CD4-positive, CD25-positive, alpha-beta regulatory T cell (primary cell): Measurements from ENCODE around the gene DIPK1A. TPM values are rescaled to one million over a fixed set of nuclear protein-coding genes. Genes with fewer than 3 reads are reported as not detected.

Source experiments
- ATAC-seq, 2 donors: fragments of 150-1000 bp; cut with Tn5 transposase; one replicate each; pipeline ENCODE4 v1.10.0; 2021; ENCODE audit warnings: low read depth in 2 of 2, moderate number of reproducible peaks in 2 of 2, moderate library complexity in 1 of 2
- DNase-seq, 3 donors: peaks; one replicate each; pipeline versions ENCODE4 v3.0.0 to v3.0.0-alpha.2; 2012 to 2022; ENCODE audit warnings: mixed read lengths in 1 of 3
- H3K27ac ChIP-seq: one replicate; pipeline ENCODE4 v1.7.0; 2013; ENCODE audit warnings: mild to moderate bottlenecking, low read length; ENCODE audit not compliant: insufficient read depth, poor library complexity, severe bottlenecking
- H3K27me3 ChIP-seq: one replicate; pipeline ENCODE4 v1.7.0; 2013; ENCODE audit warnings: low read length; ENCODE audit not compliant: control insufficient read depth, insufficient read depth
- H3K36me3 ChIP-seq: one replicate; pipeline ENCODE4 v1.7.0; 2013; ENCODE audit warnings: mild to moderate bottlenecking, low read length, moderate library complexity; ENCODE audit not compliant: control insufficient read depth, insufficient read depth
- H3K4me1 ChIP-seq: 2 replicates; pipeline ENCODE4 v1.7.0; 2013; ENCODE audit warnings: mild to moderate bottlenecking, low read length; ENCODE audit not compliant: insufficient read depth, control insufficient read depth, poor library complexity, severe bottlenecking
- H3K4me3 ChIP-seq: one replicate; pipeline ENCODE4 v1.7.0; 2013; ENCODE audit warnings: low read depth, mild to moderate bottlenecking, low read length, moderate library complexity
- H3K9me3 ChIP-seq, 2 experiments: 1 replicate in 1 of 2; 2 replicates in 1 of 2; pipeline ENCODE4 v1.7.0; 2013; ENCODE audit warnings: low read length in 2 of 2, mild to moderate bottlenecking in 1 of 2, moderate library complexity in 1 of 2; ENCODE audit not compliant: control insufficient read depth in 2 of 2
- H3K27ac Mint-ChIP-seq, 3 donors: one replicate each; pipeline ENCODE4 v1.8.0; 2020 to 2022; ENCODE audit warnings: mild to moderate bottlenecking in 3 of 3, mixed read lengths in 3 of 3, moderate library complexity in 2 of 3
- H3K27me3 Mint-ChIP-seq: one replicate; pipeline ENCODE4 v1.8.0; 2022; ENCODE audit warnings: mild to moderate bottlenecking, mixed read lengths
- H3K36me3 Mint-ChIP-seq: one replicate; pipeline ENCODE4 v1.8.0; 2020; ENCODE audit warnings: mixed read lengths
- H3K4me1 Mint-ChIP-seq, 4 donors: one replicate each; pipeline ENCODE4 v1.8.0; 2020 to 2022; ENCODE audit warnings: mixed read lengths in 4 of 4, mild to moderate bottlenecking in 1 of 4
- H3K4me3 Mint-ChIP-seq, 4 donors: one replicate each; pipeline ENCODE4 v1.8.0; 2020 to 2022; ENCODE audit warnings: mild to moderate bottlenecking in 4 of 4, mixed read lengths in 4 of 4, moderate library complexity in 3 of 4
- H3K9me3 Mint-ChIP-seq, 7 donors: one replicate each; pipeline ENCODE4 v1.8.0; 2020 to 2022; ENCODE audit warnings: mixed read lengths in 7 of 7, mild to moderate bottlenecking in 3 of 7, moderate library complexity in 2 of 7
- polyA plus RNA-seq, 4 donors: library from polyadenylated mRNA; unstranded; fragments of 300-500 nt; fragmentation: Illumina TruSeq; gene quantifications; one replicate each; pipeline ENCODE4 v1.2.3, GENCODE V29; 2021
- total RNA-seq: library from RNA; stranded (reverse); gene quantifications from one replicate; pipeline ENCODE4 v1.2.3, GENCODE V29; 2022

Gene DIPK1A
- total and polyA plus RNA-seq, 5 donors from 2014 or later: 10.9 to 19.6 (median 14.7) TPM

DNA sequence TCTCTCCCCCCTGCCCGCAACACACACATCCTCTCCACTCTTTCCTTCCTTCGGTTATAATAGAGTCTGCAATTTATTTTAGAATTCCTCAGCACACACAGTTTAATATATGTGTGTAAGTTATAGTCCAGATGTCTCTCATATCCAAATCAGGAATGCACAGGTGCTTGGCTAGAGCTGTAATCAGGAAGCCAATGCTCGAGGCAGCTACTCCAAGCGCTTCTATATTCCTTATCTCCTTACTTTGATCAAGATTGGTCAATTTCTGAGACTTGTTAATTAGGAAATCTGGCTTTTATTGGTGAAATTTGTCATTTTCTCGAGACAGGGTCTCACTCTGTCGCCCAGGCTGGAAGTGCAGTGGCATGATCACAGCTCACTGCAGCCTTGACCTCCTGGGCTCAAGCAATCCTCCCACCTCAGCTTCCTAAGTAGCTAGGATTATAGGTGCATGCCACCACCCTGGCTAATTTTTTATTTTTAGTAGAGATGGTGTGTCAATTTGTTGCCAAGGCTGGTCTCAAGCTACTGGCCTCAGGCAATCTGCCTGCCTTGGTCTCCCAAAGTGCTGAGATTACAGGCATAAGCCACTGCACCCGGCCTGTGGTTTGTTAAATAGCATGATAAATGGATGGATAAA is 101.7 kb downstream of the DIPK1A start:
- Mint-ChIP-seq H3K9me3 (peaks cover 0 to 1% (median 0%) of the 10 kb centered on the region in 7 donors), H3K4me1 (peaks cover 12 to 13% (median 12%) of the 10 kb centered on the region in 4 donors), H3K27me3 (no peaks in the 10 kb centered on the region), H3K36me3 (peaks cover 2% of the 10 kb centered on the region), H3K27ac (peak overlapping the region; percentile 1 to 91 (median 62)), H3K4me3 (peak overlapping the region; percentile 3 to 59 (median 34))
- Histone ChIP-seq H3K4me1 (peaks cover 8% of the 10 kb centered on the region), H3K27me3 (no peaks in the 10 kb centered on the region), H3K36me3 (peaks cover 2% of the 10 kb centered on the region), H3K27ac (no peak overlapping the region), H3K9me3 (no peaks in the 10 kb centered on the region), H3K4me3 (peak overlapping the region; percentile 57)
- DNase-seq: no peak
- no peak for ATAC-seq

DNA sequence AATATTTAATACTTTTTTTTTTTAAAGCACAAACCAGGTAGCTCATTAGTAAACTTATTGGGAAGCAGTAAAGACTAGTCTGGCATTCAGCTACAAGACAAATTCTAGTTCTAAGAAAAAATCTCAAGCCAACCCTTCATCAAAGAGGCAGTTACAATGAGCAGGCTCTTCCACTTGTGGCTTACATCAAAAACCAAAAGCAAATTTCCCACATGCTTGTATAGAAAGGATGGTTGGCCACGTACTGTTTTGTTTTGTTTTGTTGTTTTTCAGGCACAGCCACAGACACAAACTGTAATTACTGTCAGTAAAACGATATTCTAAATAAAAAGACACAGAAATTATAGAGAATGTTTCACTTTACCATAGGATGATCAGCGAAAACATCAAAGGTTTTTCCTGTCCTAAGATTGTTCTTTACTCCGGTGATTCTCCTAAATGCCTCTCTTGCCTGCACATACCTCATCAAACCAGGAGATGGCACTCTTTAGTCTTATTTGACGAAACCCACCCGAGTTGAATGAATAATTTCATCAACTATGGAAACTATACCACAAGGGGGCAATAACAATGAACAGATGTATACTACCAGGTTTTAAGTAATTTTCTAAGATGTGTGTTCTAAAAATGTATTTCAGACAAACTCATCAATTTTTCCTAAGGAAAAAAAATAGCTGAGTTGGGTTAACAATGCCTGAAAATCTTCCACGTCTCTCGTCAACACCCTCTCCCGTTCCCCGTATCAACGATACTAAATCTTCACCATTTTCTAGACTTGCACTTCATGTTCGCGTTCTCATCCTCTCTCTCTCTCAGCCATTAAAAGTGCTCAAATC is 102.5 kb downstream of the DIPK1A start:
- Mint-ChIP-seq H3K9me3 (peaks cover 0 to 2% (median 0%) of the 10 kb centered on the region in 7 donors), H3K27ac (peak overlapping the region; percentile 1 to 62 (median 35)), H3K4me1 (peaks cover 15 to 19% (median 17%) of the 10 kb centered on the region in 4 donors), H3K4me3 (peak overlapping the region; percentile 3 to 59 (median 34)), H3K27me3 (no peaks in the 10 kb centered on the region), H3K36me3 (peaks cover 9% of the 10 kb centered on the region)
- Histone ChIP-seq H3K36me3 (peaks cover 2% of the 10 kb centered on the region), H3K27ac (no peak overlapping the region), H3K9me3 (no peaks in the 10 kb centered on the region), H3K4me3 (peak overlapping the region; percentile 57), H3K27me3 (no peaks in the 10 kb centered on the region), H3K4me1 (peaks cover 8% of the 10 kb centered on the region)
- DNase-seq: peak; percentile 52 to 87 (median 84)
- ATAC-seq: peak; percentile 95 to 96

DNA sequence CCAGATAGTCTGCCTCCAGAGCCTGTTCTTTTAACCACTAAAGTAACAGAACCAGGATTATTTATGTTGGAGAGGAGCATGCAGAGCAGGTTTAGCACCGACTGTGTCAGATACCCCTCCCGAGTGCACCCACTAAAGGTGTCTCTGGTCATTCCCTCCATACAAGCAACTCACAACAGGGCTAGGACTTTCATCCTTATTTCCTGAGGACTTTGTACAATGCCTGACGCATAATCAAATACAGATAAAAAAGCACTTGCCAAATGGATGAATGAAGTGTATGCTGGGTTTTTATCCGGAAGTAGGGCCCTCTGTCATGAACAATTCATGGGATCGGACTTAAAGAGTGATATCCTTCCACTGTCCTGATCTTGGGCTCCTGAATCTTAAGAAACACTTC is 103.4 kb downstream of the DIPK1A start:
- DNase-seq (no peak), ATAC-seq (no peak)
- Histone ChIP-seq H3K27me3 (no peaks in the 10 kb centered on the region), H3K4me1 (peaks cover 8% of the 10 kb centered on the region), H3K9me3 (no peaks in the 10 kb centered on the region), H3K36me3 (peaks cover 2% of the 10 kb centered on the region), H3K27ac (no peak overlapping the region), H3K4me3 (no peak overlapping the region)
- Mint-ChIP-seq H3K27ac (no peak overlapping the region), H3K9me3 (peaks cover 0 to 2% (median 0%) of the 10 kb centered on the region in 7 donors), H3K4me3 (no peak overlapping the region), H3K27me3 (no peaks in the 10 kb centered on the region), H3K36me3 (peaks cover 9% of the 10 kb centered on the region), H3K4me1 (peaks cover 15 to 22% (median 17%) of the 10 kb centered on the region in 4 donors)

DNA sequence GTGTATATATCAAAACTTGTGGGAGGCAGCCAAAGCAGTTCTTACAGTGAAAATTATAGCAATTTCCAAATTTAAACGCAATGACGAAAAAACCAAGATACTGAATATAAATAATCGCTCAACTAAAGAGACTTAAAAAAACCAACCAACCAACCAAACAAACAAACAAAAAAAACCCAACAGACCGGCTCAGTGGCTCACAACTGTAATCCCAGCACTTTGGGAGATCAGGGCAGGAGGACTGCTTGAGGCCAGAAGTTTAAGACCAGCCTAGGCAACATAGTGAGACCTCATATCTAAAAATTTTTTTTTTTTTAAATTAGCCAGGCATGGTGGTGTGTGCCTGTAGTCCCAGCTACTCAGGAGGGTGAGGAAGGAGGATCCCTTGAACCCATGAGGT is 106.0 kb downstream of the DIPK1A start:
- Mint-ChIP-seq H3K36me3 (peaks cover 24% of the 10 kb centered on the region), H3K9me3 (peaks cover 0 to 2% (median 0%) of the 10 kb centered on the region in 7 donors), H3K4me1 (peaks cover 23 to 32% (median 27%) of the 10 kb centered on the region in 4 donors), H3K4me3 (no peak overlapping the region), H3K27me3 (no peaks in the 10 kb centered on the region), H3K27ac (no peak overlapping the region)
- H3K36me3 ChIP-seq: peaks cover 3% of the 10 kb centered on the region
- H3K9me3 ChIP-seq: no peaks in the 10 kb centered on the region
- H3K27me3 ChIP-seq: no peaks in the 10 kb centered on the region
- H3K4me1 ChIP-seq: peaks cover 8% of the 10 kb centered on the region
- DNase-seq: no peak
- no peak overlapping the region for H3K27ac ChIP-seq
- H3K4me3 ChIP-seq: no peak overlapping the region
- ATAC-seq: no peak

DNA sequence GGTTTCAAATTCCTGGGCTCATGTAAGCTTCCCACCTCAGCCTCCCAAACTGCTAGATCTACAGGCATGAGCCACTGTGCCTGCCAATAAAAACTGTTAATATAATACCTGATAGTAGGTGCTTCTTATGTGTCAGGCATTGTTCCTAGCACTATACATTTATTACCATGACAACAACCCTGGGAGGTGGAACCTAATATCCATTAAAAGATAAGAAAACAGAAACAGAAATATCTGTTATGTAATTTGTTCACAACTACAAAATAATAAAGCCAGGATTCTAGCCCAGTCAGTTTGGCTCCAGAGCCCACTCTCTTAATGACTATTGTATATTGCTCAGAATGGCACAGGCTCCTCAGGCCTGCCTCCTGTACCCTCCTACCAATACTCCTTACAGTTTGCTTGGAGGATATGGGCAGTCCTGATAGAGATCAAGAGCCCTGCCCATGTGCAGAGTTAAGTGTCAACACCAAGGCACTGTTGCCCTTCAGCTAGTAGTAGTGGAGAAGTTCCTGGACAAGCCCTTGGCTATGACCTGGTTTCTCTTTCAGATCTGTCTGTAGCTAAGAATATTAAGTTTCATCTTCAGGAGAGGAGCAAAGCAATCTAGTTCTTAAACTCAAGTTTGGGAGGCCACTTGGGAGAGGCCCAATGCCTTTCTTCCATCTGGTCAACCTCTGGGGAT is 107.0 kb downstream of the DIPK1A start:
- no peak for ATAC-seq
- Mint-ChIP-seq H3K4me1 (peaks cover 22 to 30% (median 25%) of the 10 kb centered on the region in 4 donors), H3K27me3 (no peaks in the 10 kb centered on the region), H3K27ac (peak overlapping the region in 2 of 3 donors; percentile 73 to 89), H3K36me3 (peaks cover 27% of the 10 kb centered on the region), H3K9me3 (peaks cover 0 to 2% (median 0%) of the 10 kb centered on the region in 7 donors), H3K4me3 (no peak overlapping the region)
- H3K36me3 ChIP-seq: peaks cover 12% of the 10 kb centered on the region
- no peak overlapping the region for H3K27ac ChIP-seq
- no peak overlapping the region for H3K4me3 ChIP-seq
- peak in 1 of 3 donors; percentile 66 for DNase-seq
- no peaks in the 10 kb centered on the region for H3K27me3 ChIP-seq
- no peaks in the 10 kb centered on the region for H3K9me3 ChIP-seq
- H3K4me1 ChIP-seq: peaks cover 5% of the 10 kb centered on the region

DNA sequence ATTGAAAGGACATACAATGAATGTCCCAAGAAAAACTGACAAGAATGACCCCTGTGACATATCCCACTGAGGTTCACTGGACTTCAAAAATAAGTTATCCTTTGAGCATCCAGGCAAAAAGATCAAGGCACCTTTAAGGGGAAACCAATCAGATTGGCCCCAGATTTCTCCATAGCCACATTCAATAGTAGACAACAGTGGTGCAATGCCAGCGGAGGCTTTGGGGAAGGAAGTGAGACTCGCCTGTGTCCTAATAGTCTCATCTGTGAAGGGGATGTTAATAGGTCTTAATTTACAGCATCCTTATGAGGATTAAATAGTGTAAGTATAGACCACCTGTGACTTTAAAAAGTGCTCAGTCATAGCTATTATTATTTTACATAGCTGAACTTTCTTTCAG is 108.0 kb downstream of the DIPK1A start:
- Histone ChIP-seq H3K4me1 (no peaks in the 10 kb centered on the region), H3K36me3 (peaks cover 13% of the 10 kb centered on the region), H3K27me3 (no peaks in the 10 kb centered on the region), H3K27ac (no peak overlapping the region), H3K4me3 (no peak overlapping the region), H3K9me3 (no peaks in the 10 kb centered on the region)
- peak overlapping the region in 1 of 3 donors; percentile 73 for H3K27ac Mint-ChIP-seq
- H3K36me3 Mint-ChIP-seq: peaks cover 28% of the 10 kb centered on the region
- no peak overlapping the region for H3K4me3 Mint-ChIP-seq
- H3K4me1 Mint-ChIP-seq: peaks cover 15 to 22% (median 18%) of the 10 kb centered on the region in 4 donors
- DNase-seq: no peak
- ATAC-seq: no peak
- H3K27me3 Mint-ChIP-seq: no peaks in the 10 kb centered on the region
- peaks cover 0 to 2% (median 0%) of the 10 kb centered on the region in 7 donors for H3K9me3 Mint-ChIP-seq

DNA sequence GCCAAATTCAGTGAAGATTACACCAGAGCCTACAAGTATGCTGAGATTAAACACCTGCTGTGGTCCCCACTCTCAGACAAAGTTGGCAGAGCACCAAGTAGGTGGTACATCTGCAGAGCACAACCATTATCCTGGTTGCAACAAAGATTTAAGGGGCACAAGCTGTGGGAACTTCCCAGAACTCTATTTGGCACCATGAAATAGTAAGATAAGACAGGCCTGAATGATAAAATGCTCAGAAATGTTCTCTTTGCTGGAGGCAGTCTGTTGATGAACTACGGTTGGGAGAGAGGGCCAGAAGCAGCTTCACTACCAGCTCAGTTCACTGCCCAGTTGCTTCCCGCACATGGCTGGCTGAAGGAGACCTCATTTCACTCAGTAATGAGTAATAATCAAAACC is 109.5 kb downstream of the DIPK1A start:
- Histone ChIP-seq H3K27ac (no peak overlapping the region), H3K4me1 (no peaks in the 10 kb centered on the region), H3K27me3 (no peaks in the 10 kb centered on the region), H3K36me3 (peaks cover 16% of the 10 kb centered on the region), H3K4me3 (no peak overlapping the region), H3K9me3 (no peaks in the 10 kb centered on the region)
- no peaks in the 10 kb centered on the region for H3K27me3 Mint-ChIP-seq
- DNase-seq: no peak
- peaks cover 18 to 22% (median 19%) of the 10 kb centered on the region in 4 donors for H3K4me1 Mint-ChIP-seq
- peak overlapping the region in 1 of 3 donors; percentile 9 for H3K27ac Mint-ChIP-seq
- no peak overlapping the region for H3K4me3 Mint-ChIP-seq
- peaks cover 0 to 2% (median 0%) of the 10 kb centered on the region in 7 donors for H3K9me3 Mint-ChIP-seq
- no peak for ATAC-seq
- H3K36me3 Mint-ChIP-seq: peaks cover 30% of the 10 kb centered on the region
